CD4-positive, CD25-positive, alpha-beta regulatory T cell (primary cell): ENCODE data around the gene SMAD4. TPM values are rescaled to one million over a fixed set of nuclear protein-coding genes. Genes with fewer than 3 reads are reported as not detected.

Experiments
- ATAC-seq, 2 donors: fragments of 150-1000 bp; cut with Tn5 transposase; one replicate each; pipeline ENCODE4 v1.10.0; 2021; ENCODE audit warnings: low read depth in 2 of 2, moderate number of reproducible peaks in 2 of 2, moderate library complexity in 1 of 2
- DNase-seq, 3 donors: peaks; one replicate each; pipeline versions ENCODE4 v3.0.0 to v3.0.0-alpha.2; 2012 to 2022; ENCODE audit warnings: mixed read lengths in 1 of 3
- H3K27ac ChIP-seq: one replicate; pipeline ENCODE4 v1.7.0; 2013; ENCODE audit warnings: mild to moderate bottlenecking, low read length; ENCODE audit not compliant: insufficient read depth, poor library complexity, severe bottlenecking
- H3K27me3 ChIP-seq: one replicate; pipeline ENCODE4 v1.7.0; 2013; ENCODE audit warnings: low read length; ENCODE audit not compliant: control insufficient read depth, insufficient read depth
- H3K36me3 ChIP-seq: one replicate; pipeline ENCODE4 v1.7.0; 2013; ENCODE audit warnings: mild to moderate bottlenecking, low read length, moderate library complexity; ENCODE audit not compliant: control insufficient read depth, insufficient read depth
- H3K4me1 ChIP-seq: 2 replicates; pipeline ENCODE4 v1.7.0; 2013; ENCODE audit warnings: mild to moderate bottlenecking, low read length; ENCODE audit not compliant: insufficient read depth, control insufficient read depth, poor library complexity, severe bottlenecking
- H3K4me3 ChIP-seq: one replicate; pipeline ENCODE4 v1.7.0; 2013; ENCODE audit warnings: low read depth, mild to moderate bottlenecking, low read length, moderate library complexity
- H3K9me3 ChIP-seq, 2 experiments: 1 replicate in 1 of 2; 2 replicates in 1 of 2; pipeline ENCODE4 v1.7.0; 2013; ENCODE audit warnings: low read length in 2 of 2, mild to moderate bottlenecking in 1 of 2, moderate library complexity in 1 of 2; ENCODE audit not compliant: control insufficient read depth in 2 of 2
- H3K27ac Mint-ChIP-seq, 3 donors: one replicate each; pipeline ENCODE4 v1.8.0; 2020 to 2022; ENCODE audit warnings: mild to moderate bottlenecking in 3 of 3, mixed read lengths in 3 of 3, moderate library complexity in 2 of 3
- H3K27me3 Mint-ChIP-seq: one replicate; pipeline ENCODE4 v1.8.0; 2022; ENCODE audit warnings: mild to moderate bottlenecking, mixed read lengths
- H3K36me3 Mint-ChIP-seq: one replicate; pipeline ENCODE4 v1.8.0; 2020; ENCODE audit warnings: mixed read lengths
- H3K4me1 Mint-ChIP-seq, 4 donors: one replicate each; pipeline ENCODE4 v1.8.0; 2020 to 2022; ENCODE audit warnings: mixed read lengths in 4 of 4, mild to moderate bottlenecking in 1 of 4
- H3K4me3 Mint-ChIP-seq, 4 donors: one replicate each; pipeline ENCODE4 v1.8.0; 2020 to 2022; ENCODE audit warnings: mild to moderate bottlenecking in 4 of 4, mixed read lengths in 4 of 4, moderate library complexity in 3 of 4
- H3K9me3 Mint-ChIP-seq, 7 donors: one replicate each; pipeline ENCODE4 v1.8.0; 2020 to 2022; ENCODE audit warnings: mixed read lengths in 7 of 7, mild to moderate bottlenecking in 3 of 7, moderate library complexity in 2 of 7
- polyA plus RNA-seq, 4 donors: library from polyadenylated mRNA; unstranded; fragments of 300-500 nt; fragmentation: Illumina TruSeq; gene quantifications; one replicate each; pipeline ENCODE4 v1.2.3, GENCODE V29; 2021
- total RNA-seq: library from RNA; stranded (reverse); gene quantifications from one replicate; pipeline ENCODE4 v1.2.3, GENCODE V29; 2022

Gene SMAD4
- total and polyA plus RNA-seq, 5 donors from 2014 or later = 61.5 to 89.5 (median 81.1) TPM

DNA sequence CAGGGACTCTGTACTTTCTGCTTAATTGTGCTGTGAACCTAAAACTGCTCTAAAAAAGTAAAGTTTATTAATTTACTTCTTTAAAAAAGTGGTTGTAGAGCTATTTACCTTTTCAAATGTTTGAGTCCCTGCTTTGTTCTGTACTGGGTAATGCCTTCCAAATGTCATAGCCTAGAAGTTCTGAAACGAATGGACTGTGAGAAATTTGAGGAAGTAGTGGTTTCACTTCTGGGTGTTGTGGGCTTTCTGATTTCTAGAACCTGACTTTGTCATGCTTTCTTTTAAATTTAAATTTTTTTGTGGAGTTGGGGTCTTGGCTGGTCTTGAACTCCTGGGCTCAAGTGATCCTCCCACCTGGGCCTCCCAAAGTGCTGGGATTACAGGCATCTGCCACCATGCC lies 44.6 kb downstream of the SMAD4 start:
- DNase-seq (peak in 1 of 3 donors; percentile 13), ATAC-seq (no peak)
- Mint-ChIP-seq H3K9me3 (no peaks in the 10 kb centered on the region), H3K27ac (peak overlapping the region in 2 of 3 donors; percentile 38 to 64), H3K36me3 (peaks cover 58% of the 10 kb centered on the region), H3K4me3 (no peak overlapping the region), H3K4me1 (peaks cover 43 to 55% (median 47%) of the 10 kb centered on the region in 4 donors), H3K27me3 (no peaks in the 10 kb centered on the region)
- Histone ChIP-seq H3K27ac (no peak overlapping the region), H3K9me3 (no peaks in the 10 kb centered on the region), H3K4me1 (no peaks in the 10 kb centered on the region), H3K36me3 (peaks cover 72% of the 10 kb centered on the region), H3K4me3 (no peak overlapping the region), H3K27me3 (no peaks in the 10 kb centered on the region)

DNA sequence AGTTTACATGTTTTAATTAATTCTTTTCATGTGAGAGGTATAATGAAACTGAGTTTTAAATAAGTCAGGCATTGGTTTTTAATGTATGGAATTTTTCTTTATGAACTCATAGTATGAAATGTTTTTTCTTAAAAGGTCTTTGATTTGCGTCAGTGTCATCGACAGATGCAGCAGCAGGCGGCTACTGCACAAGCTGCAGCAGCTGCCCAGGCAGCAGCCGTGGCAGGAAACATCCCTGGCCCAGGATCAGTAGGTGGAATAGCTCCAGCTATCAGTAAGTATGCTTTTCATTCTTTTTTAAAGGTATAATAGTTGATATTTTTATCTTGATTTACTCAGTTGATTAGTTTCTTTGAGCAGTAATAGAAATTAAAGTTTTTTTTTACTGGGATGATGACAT lies 46.5 kb downstream of the SMAD4 start:
- no peak overlapping the region for H3K27ac ChIP-seq
- H3K4me3 ChIP-seq = no peak overlapping the region
- no peaks in the 10 kb centered on the region for H3K9me3 ChIP-seq
- Mint-ChIP-seq H3K4me1 (peaks cover 31 to 47% (median 38%) of the 10 kb centered on the region in 4 donors), H3K27me3 (no peaks in the 10 kb centered on the region), H3K4me3 (no peak overlapping the region), H3K27ac (peak overlapping the region in 1 of 3 donors; percentile 46), H3K9me3 (no peaks in the 10 kb centered on the region), H3K36me3 (peaks cover 58% of the 10 kb centered on the region)
- H3K4me1 ChIP-seq = no peaks in the 10 kb centered on the region
- DNase-seq (no peak), ATAC-seq (no peak)
- H3K27me3 ChIP-seq = no peaks in the 10 kb centered on the region
- H3K36me3 ChIP-seq = peaks cover 75% of the 10 kb centered on the region

DNA sequence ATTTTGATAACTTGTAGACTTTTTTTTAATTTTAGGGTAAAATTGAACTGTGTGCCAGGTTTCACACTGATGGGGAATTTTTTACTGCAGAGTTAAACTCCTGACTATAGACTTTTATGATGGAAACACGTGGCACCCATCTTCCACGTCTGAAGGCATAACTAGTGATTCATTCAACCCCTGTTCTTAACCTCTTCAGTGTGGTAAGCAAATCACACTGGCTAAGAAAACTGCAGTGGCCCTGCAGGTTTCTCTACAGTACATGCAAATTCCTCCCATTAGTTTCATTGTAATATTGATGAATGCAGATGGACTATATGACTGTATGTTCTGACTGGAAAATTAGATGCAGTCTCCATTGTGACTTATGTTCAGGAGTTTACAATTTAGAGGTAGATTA lies 47.2 kb downstream of the SMAD4 start:
- H3K27me3 Mint-ChIP-seq = no peaks in the 10 kb centered on the region
- H3K4me3 Mint-ChIP-seq = no peak overlapping the region
- Histone ChIP-seq H3K9me3 (no peaks in the 10 kb centered on the region), H3K4me1 (no peaks in the 10 kb centered on the region), H3K27me3 (no peaks in the 10 kb centered on the region), H3K36me3 (peaks cover 77% of the 10 kb centered on the region), H3K27ac (no peak overlapping the region), H3K4me3 (no peak overlapping the region)
- DNase-seq (no peak), ATAC-seq (no peak)
- H3K27ac Mint-ChIP-seq = no peak overlapping the region
- H3K36me3 Mint-ChIP-seq = peaks cover 58% of the 10 kb centered on the region
- peaks cover 24 to 45% (median 39%) of the 10 kb centered on the region in 4 donors for H3K4me1 Mint-ChIP-seq
- no peaks in the 10 kb centered on the region for H3K9me3 Mint-ChIP-seq

DNA sequence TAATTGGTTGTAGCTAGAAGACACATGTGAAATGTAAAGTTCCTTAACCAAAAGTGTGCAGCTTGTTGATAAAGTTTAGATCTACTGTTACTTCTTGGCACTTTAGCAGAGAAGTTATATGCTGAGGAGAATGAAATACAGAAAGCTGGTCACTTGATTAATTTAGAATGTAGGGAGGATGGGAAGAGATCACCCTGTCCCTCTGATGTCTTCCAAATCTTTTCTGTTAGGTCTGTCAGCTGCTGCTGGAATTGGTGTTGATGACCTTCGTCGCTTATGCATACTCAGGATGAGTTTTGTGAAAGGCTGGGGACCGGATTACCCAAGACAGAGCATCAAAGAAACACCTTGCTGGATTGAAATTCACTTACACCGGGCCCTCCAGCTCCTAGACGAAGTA lies 48.0 kb downstream of the SMAD4 start:
- Mint-ChIP-seq H3K27me3 (no peaks in the 10 kb centered on the region), H3K9me3 (no peaks in the 10 kb centered on the region), H3K36me3 (peaks cover 60% of the 10 kb centered on the region), H3K27ac (no peak overlapping the region), H3K4me1 (peaks cover 18 to 42% (median 34%) of the 10 kb centered on the region in 4 donors), H3K4me3 (no peak overlapping the region)
- H3K27ac ChIP-seq = no peak overlapping the region
- peaks cover 80% of the 10 kb centered on the region for H3K36me3 ChIP-seq
- no peak for DNase-seq
- no peaks in the 10 kb centered on the region for H3K4me1 ChIP-seq
- no peak for ATAC-seq
- H3K9me3 ChIP-seq = no peaks in the 10 kb centered on the region
- no peak overlapping the region for H3K4me3 ChIP-seq
- no peaks in the 10 kb centered on the region for H3K27me3 ChIP-seq

DNA sequence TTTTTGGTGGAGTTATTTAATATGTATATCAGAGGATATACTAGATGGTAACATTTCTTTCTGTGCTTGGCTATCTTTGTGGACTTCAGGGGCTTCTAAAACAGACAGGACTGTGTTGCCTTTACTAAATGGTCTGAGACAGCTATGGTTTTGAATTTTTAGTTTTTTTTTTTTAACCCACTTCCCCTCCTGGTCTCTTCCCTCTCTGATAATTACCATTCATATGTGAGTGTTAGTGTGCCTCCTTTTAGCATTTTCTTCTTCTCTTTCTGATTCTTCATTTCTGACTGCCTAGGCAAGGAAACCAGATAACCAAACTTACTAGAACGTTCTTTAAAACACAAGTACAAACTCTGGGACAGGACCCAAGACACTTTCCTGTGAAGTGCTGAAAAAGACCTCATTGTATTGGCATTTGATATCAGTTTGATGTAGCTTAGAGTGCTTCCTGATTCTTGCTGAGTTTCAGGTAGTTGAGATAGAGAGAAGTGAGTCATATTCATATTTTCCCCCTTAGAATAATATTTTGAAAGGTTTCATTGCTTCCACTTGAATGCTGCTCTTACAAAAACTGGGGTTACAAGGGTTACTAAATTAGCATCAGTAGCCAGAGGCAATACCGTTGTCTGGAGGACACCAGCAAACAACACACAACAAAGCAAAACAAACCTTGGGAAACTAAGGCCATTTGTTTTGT lies 52.7 kb downstream of the SMAD4 start:
- Mint-ChIP-seq H3K27ac (peak overlapping the region; percentile 26 to 30 (median 27)), H3K9me3 (peaks cover 0 to 12% (median 3%) of the 10 kb centered on the region in 7 donors), H3K27me3 (no peaks in the 10 kb centered on the region), H3K4me3 (no peak overlapping the region), H3K36me3 (peaks cover 57% of the 10 kb centered on the region), H3K4me1 (peaks cover 0 to 18% (median 11%) of the 10 kb centered on the region in 4 donors)
- no peaks in the 10 kb centered on the region for H3K27me3 ChIP-seq
- H3K4me3 ChIP-seq = no peak overlapping the region
- no peaks in the 10 kb centered on the region for H3K4me1 ChIP-seq
- H3K9me3 ChIP-seq = no peaks in the 10 kb centered on the region
- peaks cover 66% of the 10 kb centered on the region for H3K36me3 ChIP-seq
- no peak overlapping the region for H3K27ac ChIP-seq
- DNase-seq (peak in 1 of 3 donors; percentile 24), ATAC-seq (no peak)

DNA sequence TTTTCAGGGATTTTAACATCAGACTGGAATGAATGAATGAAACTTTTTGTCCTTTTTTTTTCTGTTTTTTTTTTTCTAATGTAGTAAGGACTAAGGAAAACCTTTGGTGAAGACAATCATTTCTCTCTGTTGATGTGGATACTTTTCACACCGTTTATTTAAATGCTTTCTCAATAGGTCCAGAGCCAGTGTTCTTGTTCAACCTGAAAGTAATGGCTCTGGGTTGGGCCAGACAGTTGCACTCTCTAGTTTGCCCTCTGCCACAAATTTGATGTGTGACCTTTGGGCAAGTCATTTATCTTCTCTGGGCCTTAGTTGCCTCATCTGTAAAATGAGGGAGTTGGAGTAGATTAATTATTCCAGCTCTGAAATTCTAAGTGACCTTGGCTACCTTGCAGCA lies 53.4 kb downstream of the SMAD4 start:
- no peak overlapping the region for H3K4me3 ChIP-seq
- peaks cover 51% of the 10 kb centered on the region for H3K36me3 Mint-ChIP-seq
- H3K27ac Mint-ChIP-seq = peak overlapping the region in 1 of 3 donors; percentile 9
- no peaks in the 10 kb centered on the region for H3K27me3 Mint-ChIP-seq
- no peaks in the 10 kb centered on the region for H3K4me1 ChIP-seq
- peaks cover 5% of the 10 kb centered on the region in 2 experiments for H3K9me3 ChIP-seq
- H3K36me3 ChIP-seq = peaks cover 59% of the 10 kb centered on the region
- H3K4me1 Mint-ChIP-seq = peaks cover 0 to 18% (median 11%) of the 10 kb centered on the region in 4 donors
- no peaks in the 10 kb centered on the region for H3K27me3 ChIP-seq
- DNase-seq (no peak), ATAC-seq (no peak)
- H3K9me3 Mint-ChIP-seq = peaks cover 0 to 19% (median 3%) of the 10 kb centered on the region in 7 donors
- no peak overlapping the region for H3K27ac ChIP-seq
- no peak overlapping the region for H3K4me3 Mint-ChIP-seq

DNA sequence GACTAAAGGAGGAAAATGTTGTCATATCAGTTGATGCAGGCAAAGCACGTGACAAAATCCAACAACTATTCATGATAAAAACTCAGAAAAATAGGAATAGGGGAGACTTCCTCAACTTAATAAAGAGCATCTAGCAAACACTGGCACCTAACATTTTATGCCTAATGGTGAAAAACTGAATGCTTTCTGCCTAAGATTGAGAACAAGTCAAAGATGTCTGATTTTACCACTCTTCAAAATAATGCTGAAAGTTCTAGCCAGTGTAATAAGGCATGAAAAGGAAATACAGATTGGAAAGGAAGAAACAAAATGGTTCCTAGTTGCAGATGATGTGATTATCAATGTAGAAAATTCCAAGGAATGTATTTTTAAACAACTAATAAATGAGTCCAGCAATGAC lies 58.4 kb downstream of the SMAD4 start:
- Mint-ChIP-seq H3K27ac (no peak overlapping the region), H3K4me1 (peaks cover 0 to 8% (median 0%) of the 10 kb centered on the region in 4 donors), H3K27me3 (no peaks in the 10 kb centered on the region), H3K4me3 (no peak overlapping the region), H3K36me3 (peaks cover 20% of the 10 kb centered on the region), H3K9me3 (peaks cover 0 to 24% (median 6%) of the 10 kb centered on the region in 7 donors)
- no peaks in the 10 kb centered on the region for H3K4me1 ChIP-seq
- H3K27ac ChIP-seq = no peak overlapping the region
- no peak overlapping the region for H3K4me3 ChIP-seq
- peaks cover 15% of the 10 kb centered on the region for H3K36me3 ChIP-seq
- ATAC-seq = no peak
- peaks cover 7 to 8% of the 10 kb centered on the region in 2 experiments for H3K9me3 ChIP-seq
- DNase-seq = no peak
- H3K27me3 ChIP-seq = no peaks in the 10 kb centered on the region

DNA sequence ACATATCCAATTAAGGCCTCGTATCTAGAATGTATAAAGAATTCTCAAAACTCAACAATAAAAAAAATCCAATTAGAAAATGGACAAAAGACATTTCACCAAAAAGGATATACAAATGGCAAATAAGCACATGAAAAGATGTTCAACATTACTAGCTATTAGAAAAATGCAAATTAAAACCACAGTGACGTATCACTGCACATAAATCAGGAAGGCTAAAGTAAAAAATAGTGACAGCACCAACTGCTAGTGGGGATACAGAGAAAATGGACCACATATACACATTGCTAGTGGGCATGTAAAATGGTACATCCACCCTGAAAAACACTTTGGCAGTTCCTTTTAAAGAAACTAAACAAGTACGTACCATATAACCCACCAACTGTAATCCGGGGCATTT lies 59.7 kb downstream of the SMAD4 start:
- Histone ChIP-seq H3K9me3 (peaks cover 7 to 8% of the 10 kb centered on the region in 2 experiments), H3K4me3 (no peak overlapping the region), H3K27me3 (no peaks in the 10 kb centered on the region), H3K36me3 (peaks cover 9% of the 10 kb centered on the region), H3K27ac (no peak overlapping the region), H3K4me1 (no peaks in the 10 kb centered on the region)
- peaks cover 0 to 8% (median 0%) of the 10 kb centered on the region in 4 donors for H3K4me1 Mint-ChIP-seq
- DNase-seq (no peak), ATAC-seq (no peak)
- H3K4me3 Mint-ChIP-seq = no peak overlapping the region
- H3K27me3 Mint-ChIP-seq = no peaks in the 10 kb centered on the region
- peaks cover 0 to 24% (median 8%) of the 10 kb centered on the region in 7 donors for H3K9me3 Mint-ChIP-seq
- peaks cover 10% of the 10 kb centered on the region for H3K36me3 Mint-ChIP-seq
- no peak overlapping the region for H3K27ac Mint-ChIP-seq
